NOMO-1 (cell line): ENCODE results near the gene GID4.

Source experiments
- DNase-seq, 2 experiments: peaks; one replicate each; lab custom pipeline; 2025; ENCODE audit not compliant: unreplicated experiment in 2 of 2; lab: John Stamatoyannopoulos, UW

GID4 gene

DNA sequence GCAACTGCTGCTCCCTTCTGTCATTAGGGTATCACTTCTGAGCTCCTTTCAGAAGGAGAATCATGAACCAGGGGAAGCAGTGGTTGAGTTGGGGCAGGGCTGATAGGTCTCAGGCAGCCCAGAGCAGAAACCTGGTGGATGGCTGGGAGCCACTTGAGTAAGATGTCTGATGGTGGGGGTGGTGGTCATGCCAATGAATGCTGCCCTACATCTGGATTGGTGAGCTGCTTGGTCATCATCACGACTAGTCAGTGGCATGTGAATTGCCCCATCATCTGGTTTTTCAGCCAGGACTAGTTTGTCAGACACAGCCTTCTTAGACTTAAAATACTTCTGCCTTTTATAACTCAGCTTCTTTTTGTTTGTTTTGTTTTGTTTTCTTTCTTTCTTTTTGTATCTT is 2.6 kb downstream of the GID4 start:
- no peak for DNase-seq

DNA sequence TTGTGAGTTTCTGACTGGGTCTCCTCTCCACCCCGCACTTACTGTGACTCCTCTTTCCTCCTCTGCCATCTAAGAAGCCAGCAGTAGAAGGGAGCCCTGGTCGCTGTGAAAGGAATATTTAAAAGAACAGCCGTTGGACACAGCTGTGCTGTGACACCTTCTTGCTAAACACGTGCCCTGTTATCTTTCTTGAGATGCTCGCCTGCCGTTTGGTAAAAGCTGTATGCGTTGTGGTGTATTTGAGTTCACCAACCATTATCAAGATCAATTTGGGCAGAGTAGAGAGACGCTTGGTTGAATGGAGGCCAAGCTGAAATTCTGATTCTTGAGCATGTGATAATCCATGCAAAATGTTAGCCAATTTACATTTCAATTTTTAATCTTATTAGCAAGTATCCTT is 3.8 kb downstream of the GID4 start:
- no peak for DNase-seq

DNA sequence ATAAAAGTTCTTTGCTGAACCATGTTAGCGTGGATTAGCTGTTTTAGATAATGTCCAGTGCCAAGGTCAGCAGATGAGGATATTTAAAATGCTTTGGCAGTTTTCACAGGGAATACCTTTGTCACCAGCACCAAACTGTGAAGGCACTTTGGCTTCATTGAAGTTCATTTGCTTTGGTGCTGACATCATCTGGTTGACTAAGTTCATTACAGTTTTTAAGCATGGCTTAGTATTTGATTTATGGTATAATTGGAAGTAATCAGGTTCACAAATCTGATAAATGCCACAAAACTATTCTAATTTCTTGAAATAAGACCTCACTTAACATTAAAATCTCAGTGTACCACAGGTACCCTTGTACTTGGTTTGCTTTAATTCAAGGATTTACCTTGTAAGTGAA is 4.3 kb downstream of the GID4 start:
- DNase-seq = no peak

DNA sequence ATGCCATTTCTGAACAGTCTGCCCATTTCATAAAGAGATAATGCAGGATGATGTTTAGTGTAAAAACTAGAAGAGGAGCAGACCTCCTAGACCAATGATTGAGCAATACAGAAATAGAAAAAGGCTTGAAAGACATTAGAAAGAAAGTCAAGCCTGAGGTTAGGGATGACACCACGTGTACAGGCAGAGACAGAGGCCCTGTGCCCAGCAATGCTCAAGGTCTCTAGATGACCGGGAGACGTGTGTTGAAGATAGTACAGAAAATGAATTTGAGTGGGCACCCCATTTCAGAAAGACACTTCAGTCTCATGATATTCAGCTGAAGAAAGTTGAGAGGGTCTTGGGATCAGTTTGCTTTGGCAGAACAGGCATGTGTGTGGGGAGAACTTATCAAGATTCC is 5.4 kb downstream of the GID4 start:
- DNase-seq = no peak

DNA sequence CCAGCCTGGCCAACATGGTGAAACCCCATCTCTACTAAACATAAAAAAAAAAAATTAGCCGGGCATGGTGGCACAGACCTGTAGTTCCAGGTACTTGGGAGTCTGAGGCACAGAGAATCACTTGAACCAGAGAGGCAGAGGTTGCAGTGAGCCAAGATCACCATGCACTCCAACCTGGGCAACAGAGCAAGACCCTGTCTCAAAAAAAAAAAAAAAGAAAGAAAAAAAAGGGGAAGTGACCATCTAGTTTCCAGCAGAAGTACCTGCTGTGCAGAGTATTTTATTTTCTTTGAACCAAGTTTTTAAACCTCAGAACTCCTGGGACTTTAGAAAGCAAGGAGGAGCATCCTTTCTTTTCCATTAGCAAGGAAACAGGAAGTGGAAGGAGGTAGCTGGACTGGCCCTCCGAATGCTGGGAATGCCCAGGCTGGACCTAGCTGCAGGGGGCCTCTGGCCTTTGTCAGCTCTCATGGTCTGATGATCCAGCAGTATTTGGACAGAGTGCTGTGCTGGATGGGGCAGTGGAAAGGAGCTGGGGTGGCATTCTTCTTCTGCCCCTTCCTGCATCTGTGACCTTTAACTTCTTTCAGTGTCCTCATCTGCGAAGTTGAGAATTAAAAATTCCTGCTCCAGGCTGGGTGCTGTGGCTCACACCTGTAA is 6.6 kb downstream of the GID4 start:
- no peak for DNase-seq

DNA sequence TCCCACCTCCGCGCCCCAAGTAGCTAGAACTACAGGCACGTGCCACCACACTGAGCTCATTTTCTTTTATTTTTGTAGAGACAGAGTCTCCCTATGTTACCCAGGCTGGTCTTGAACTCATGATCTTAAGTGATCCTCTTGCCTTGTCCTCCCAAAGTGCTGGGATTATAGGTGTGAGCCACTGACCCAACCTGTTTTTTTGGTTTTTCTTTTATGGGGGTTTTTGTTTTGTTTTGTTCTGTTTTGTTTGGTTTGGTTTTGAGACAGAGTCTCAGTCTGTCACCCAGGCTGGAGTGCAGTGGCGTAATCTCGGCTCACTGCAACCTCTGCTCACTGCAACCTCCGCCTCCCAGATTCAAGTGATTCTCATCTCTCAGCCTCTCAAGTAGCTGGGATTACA is 16.4 kb downstream of the GID4 start:
- no peak for DNase-seq

DNA sequence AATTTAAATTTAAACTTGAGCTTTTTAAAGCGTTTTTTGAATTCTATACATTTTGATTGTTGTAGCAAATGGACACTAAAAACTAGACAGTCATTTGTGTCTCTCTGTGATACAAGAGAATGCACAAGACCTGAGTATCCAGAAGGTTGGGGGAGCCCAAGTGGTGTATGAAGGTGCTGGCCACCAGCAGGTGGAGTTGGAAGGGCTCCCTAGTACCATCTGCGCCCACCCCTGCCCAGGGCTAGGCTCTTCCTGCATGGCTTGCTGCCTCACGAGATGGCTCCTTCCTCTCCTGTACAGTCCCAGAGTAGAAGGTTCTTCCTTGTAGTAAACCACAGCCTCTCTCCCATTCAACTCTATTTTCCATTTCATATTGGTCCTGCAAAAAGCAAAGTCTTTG is 17.0 kb downstream of the GID4 start:
- DNase-seq = no peak

DNA sequence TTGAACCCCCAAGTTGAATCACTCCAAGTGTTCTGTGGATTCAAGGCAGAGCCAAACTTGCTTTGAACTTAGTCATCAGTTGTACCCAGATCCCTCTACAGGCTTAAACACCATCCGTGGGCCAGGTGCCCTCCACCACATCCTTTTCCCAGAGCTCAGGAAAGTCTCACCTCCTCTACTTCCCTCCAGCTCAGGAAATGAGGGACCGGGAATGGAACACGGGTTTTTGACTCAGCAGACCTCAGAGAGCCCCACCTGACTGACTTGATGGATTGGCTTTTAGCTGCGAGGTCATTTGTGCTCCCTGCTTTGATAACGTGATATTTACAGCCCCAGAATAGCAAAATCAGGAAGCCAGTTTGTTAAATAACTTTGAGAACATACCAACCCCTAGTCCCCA is 20.1 kb downstream of the GID4 start:
- DNase-seq = no peak

DNA sequence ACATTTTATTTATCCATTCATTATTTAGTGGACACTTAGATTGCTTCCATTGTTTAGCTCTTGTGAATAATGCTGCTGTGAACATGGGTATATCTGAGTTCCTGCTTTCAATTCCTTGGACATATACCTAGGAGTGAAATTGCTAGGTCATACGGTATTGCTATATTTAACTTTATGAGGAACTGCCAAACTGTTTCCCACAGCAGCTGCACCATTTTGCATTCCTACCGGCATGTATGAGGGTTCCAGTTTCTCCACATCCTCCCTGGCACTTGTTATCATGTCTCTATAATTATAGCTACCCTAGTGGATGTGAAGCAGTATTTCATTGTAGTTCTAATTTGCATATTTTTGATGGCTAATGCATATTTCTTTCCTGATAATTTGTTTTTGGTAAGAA is 24.8 kb downstream of the GID4 start:
- DNase-seq = no peak

DNA sequence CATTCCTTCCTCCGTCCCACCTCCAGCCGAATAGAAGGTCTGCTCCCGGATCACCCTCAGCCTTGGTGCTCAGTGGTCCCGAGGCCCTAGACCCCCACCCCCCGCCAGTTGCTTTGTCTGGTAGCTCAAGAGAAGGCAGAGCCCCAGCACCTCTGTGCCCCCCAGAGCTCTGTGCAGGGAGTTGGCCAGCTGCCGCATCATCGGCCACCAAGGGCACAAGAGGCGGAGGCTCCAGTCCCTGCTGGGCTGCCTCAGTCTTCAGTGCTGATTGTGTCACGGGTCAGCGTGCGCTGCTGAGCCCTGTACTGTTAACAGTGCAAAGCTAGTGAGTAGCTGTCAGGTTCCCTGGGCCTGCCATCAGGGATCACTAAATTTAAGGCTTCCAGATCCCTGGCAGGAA is 26.3 kb downstream of the GID4 start:
- no peak for DNase-seq

DNA sequence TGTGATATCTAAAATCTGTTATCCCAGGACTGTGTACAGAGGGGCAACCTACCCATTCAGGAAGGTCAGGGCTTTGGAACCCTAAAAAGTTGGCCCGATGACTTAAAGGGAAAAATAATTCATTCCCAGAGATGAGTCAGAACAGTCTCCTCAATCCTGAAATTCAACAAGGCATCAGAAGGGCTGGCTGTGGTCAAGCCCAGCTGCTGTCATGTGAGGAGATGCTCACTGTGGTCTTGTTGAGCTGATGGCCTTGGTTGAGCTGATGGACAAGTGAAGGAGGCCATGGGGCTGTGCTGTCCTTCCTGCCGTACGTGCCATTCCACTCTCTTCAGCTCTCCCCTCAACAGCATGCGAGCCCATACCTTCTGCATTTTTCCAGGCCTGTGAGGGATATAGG is 27.7 kb downstream of the GID4 start:
- no peak for DNase-seq

DNA sequence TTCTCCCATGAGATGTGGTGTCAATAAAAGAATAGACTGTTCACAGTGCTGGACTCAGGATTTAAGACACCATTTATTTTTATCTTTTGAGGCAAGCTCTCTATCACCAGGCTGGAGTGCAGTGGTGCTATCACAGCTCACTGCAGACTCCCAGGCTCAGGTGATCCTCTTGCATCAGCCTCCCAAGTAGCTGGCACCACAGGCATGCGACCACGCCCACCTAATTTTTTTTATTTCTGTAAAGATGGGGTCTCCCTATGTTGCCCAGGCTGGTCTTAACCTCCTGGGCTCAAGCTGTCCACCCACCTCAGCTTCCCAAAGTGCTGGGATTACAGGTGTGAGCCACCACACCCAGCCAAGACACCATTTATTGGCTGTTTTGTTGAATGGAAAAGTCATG is 29.9 kb downstream of the GID4 start:
- DNase-seq = no peak

DNA sequence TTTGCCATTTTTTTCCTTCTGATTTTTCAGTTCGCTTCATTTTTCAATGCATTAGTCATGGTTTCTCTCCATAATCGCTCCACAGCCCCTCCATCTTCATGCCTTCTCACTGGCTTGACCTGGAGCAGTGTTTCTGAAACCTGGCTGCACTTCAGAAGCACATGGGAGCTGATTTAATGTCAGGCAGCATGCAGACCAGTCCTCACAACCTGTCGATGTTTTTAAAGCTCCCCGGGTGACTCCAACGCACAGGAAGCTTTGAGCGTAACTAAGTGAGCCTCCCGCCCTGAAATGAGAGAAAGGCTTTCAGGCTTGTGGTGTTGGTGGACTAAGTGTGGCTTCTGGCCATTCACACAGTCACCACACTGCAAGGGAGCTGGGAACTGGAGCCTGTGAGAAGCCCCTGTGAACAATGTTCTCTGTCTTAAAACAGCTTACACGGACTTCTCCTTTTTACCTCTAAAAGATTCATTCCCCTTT is 31.7 kb downstream of the GID4 start:
- DNase-seq = peak in 1 of 2 experiments; percentile 35

DNA sequence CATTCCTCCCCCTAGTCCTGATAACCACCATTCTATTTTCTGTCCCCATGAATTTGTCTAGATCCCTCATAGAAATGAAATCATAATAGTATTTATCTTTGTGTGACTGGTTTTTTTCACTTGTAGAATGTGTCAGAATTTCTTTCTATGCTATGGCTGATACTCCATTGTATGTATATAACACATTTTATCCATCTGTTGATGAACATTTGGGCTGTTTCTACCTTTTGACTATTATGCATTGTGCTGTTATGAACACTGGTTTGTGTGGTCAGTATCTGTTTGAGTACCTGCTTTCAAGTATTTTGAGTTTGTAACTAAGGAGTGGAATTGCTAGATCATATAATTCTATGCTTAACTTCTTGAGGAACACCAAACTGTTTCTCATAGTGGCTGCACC is 32.5 kb downstream of the GID4 start:
- no peak for DNase-seq

DNA sequence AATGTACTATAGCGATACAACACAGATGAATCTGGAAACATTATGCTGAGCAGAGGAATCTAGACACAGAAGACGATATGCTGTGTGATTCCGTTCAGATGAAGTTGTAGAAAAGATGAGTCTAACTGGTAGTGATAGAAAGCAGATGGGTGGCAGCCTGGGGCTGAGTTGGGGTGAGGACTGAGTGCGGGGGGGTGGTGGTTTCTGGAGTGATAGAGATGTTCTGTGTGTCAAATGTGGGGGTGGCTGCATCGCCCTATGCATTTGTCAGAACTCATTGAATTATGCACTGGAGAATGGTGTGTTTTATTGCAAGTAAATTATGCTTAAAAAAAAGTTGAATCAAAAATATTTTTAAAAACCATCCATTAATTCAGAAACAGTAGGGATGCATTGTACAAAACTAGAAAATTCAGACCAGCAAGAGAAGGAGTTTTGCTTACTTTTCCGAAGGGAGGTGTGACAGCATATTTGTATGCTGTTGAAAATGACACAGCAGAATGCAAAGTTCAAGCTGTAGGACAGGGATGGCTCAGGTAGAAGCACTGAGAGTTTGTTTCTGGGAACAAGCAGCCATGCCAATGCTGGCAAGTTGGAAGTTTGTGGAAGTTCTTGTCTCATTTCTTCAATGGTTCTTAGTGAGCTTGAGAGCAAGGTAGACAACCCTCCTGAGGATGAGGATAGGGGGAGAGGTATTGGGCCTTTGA is 35.5 kb downstream of the GID4 start:
- DNase-seq = no peak

DNA sequence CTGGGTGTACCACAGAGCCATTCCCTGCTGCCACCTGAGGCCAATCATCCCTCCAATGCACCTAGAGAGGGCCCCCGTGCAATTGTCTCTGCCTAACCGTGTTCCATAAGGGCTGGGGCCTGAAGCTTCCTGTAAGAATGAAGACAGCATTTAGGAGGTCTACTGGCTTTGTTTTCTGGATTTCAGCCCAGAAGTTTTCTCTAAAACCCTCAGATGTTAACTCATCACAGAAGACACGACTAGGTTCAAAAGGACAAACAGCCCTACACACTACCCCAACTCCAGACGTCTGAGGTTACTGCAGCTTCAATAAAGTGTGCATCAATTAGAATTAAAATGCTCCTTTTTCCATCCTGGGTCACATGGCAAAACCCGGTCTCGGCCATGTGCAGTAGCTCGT is 37.7 kb downstream of the GID4 start:
- no peak for DNase-seq

DNA sequence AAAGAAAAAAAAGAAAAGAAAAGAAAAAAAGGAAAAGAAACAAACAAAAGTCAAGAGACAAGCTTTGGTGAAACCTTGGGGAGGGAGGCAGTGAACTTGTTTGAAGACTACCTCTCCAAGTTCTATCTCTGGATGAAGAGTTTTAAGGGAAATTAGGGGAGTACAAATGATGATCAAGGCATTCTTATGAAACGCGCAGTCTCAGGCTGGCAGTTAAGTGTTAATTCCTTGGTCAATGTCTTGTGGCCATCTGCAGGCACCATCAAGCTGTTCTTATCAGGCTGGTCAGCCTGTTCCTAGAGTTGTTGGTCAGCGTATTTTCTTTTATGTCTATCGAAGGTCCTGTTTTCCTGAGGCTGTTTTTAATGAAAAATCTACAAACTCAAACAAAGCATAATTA is 40.3 kb downstream of the GID4 start:
- no peak for DNase-seq

DNA sequence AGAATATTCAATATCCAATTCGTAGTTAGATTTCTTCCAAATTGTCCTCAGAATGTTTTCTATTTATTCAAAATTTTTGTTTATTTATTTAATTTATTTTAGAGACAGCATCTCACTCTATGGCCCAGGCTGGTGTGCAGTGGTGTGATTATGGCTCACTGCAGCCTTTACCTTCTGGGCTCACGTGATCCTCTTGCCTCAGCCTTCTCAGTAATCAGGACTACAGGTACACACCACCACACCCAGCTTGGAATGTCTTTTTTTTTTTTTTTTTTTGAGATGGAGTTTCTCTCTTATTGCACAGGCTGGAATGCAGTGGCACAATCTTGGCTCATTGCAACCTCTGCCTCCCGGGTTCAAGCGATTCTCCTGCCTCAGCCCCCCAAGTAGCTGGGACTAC is 45.0 kb downstream of the GID4 start:
- DNase-seq = no peak

DNA sequence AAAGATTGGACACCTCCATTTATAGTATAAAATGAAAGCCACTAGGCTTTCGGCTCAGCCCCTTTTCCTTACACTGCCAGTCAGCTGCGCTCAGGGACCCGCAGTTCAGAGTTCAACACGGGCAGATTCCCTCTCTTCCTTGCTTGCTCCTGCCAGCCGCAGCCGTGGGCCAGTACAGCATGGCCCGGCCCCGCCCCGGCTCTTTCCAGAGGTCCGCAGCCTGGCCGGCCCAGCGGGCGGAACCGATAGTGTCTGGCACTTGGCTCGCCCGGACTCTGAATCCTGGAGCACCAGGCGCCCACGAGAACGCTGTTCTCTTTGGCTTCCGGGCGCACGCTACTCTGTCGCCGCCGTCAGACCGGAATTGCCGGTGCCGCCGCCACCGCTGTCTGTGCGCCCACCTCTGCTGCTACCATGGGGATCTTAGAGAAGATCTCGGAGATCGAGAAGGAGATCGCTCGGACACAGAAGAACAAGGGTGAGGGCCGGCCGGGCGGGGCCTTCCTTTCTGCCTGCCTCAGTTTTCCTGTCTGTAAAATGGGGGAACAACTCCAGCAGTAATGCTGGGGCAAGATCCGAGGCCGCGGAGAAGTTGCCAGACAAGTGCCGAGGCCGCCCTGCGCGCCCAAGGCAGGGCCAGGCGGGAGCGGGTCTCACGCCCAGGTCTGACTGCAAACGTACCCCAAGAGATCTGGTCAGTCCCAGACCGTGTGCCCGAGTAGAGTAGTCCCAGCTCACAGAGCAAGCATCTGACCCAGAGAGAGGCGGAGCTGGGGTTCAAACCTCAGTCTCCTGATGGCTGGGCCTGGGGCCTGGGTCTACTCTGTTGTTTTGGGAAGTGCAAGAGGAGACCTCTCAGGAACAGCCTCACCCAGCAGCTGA is 48.6 kb downstream of the GID4 start, which contains the start of gene DRG2:
Gene DRG2, plus strand, starts transcription at position 339 of the 882 bp plus-strand sequence. Its CDS starts 76 bp downstream, at position 415.
- DNase-seq = peak; percentile 79 to 84

DNA sequence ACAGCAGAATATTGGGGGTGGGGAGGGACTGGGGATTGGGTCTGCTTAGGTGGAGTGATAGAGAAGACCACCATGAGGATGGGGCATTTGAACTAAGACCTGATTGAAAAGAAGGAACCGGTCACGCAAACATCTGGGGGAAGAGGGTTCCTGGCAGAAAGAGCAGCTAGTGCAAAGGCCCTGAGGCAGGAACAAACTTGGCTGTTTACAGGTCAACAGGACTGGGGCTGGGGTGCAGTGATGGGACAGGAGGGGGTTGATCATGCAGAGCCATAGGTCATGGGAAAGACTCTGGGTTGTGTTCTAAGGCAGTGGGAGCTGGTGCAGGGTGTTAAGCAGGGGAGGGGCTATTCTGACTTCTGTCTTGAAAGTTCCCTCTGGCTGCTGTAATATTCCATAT is 50.4 kb downstream of the GID4 start:
- DNase-seq = no peak

DNA sequence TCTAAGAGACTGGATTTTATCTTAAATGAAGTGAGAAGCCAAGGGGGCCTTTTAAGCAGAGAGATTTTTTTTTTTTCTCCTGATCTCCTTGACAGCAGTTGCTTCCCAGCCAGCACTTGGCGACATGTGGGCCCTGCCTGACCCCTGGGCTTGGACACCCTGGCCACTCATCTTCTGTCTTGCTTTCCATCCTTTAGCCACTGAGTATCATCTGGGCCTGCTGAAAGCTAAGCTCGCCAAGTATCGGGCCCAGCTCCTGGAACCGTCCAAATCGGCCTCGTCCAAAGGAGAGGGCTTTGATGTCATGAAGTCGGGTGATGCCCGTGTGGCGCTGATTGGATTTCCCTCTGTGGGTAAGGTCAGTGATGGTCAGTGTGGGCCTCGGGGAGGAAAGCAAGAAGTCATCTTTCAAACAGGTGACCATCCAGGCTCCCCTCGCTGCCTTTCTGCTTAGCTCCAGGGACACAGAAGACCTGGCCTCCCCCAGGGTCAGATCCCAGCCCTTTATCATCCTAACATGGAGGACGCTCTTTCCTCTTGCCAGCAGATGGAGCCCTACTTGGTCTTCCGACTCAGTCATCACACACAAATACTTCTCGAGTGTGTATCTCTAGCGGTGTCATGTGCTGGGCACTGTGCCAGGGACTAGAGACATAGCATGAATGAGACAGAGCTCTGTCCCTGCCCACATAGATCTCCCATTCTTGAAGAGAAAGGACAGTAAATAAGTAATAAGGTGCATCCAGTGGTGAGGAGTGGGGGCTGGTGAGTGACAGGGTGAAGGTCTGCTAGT is 54.6 kb downstream of the GID4 start:
- no peak for DNase-seq
